GM12891 (cell line): ENCODE results near the gene TMOD3.

Experiments
- POLR2A ChIP-seq: IDR thresholded peaks from 2 replicates; pipeline ENCODE4 v1.6.1; 2011; ENCODE audit warnings: low read depth, low read length, control low read depth
- POLR2AphosphoS5 ChIP-seq: IDR thresholded peaks from 2 replicates; pipeline ENCODE4 v1.6.1; 2011; ENCODE audit warnings: low read depth, low read length, control low read depth
- TAF1 ChIP-seq: IDR thresholded peaks from 2 replicates; pipeline ENCODE4 v1.6.1; 2011; ENCODE audit warnings: low read depth, low read length, control low read depth

DNA sequence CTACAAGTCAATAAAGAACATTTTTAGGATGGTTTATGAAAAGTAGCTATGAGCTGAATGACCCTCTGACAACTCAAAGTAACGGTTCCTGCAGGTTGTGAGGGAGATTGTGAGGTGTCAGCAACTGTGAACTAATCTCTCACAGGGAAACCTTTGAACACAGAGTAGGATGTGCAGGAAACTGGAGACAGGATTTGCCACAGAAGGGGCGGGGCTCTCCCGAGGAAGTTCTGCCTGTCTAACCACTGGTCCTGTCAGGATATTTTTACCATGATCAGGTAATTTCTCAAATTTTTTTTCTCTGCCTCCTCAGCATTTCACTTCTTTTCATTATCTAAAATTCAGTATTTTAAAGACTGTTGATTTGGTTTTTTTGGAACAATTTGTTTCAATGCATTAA is 108.8 kb downstream of the TMOD3 start:
- no peak for TF ChIP-seq POLR2AphosphoS5
- TF ChIP-seq POLR2A, result no peak
- no peak for TF ChIP-seq TAF1
